GM12874 (cell line): Measurements from ENCODE around the gene PRMT6.

Source experiments
- CTCF ChIP-seq: IDR thresholded peaks from 2 replicates; pipeline ENCODE4 v1.5.1; 2011; ENCODE audit warnings: low read depth, mild to moderate bottlenecking, control low read depth, low read length, moderate library complexity; ENCODE audit not compliant: insufficient read depth

Gene PRMT6

GRCh38 chr1:107079249-107079648, 22.8 kb downstream of the PRMT6 start:
- no peak for TF ChIP-seq CTCF

GRCh38 chr1:107081102-107081501, 24.6 kb downstream of the PRMT6 start:
- TF ChIP-seq CTCF: no peak

- no peak for TF ChIP-seq CTCF
Observed at GRCh38 chr1:107091418-107091817, 34.9 kb downstream of the PRMT6 start.

GRCh38 chr1:107095647-107096046, 39.2 kb downstream of the PRMT6 start:
- TF ChIP-seq CTCF: no peak

- TF ChIP-seq CTCF: no peak
Observed at GRCh38 chr1:107096690-107097089, 40.2 kb downstream of the PRMT6 start.

GRCh38 chr1:107098961-107099360, 42.5 kb downstream of the PRMT6 start:
- no peak for TF ChIP-seq CTCF

- TF ChIP-seq CTCF: no peak
Observed at GRCh38 chr1:107100331-107100984, 44.0 kb downstream of the PRMT6 start.

- no peak for TF ChIP-seq CTCF
Observed at GRCh38 chr1:107105914-107106313, 49.4 kb downstream of the PRMT6 start.
